ENCODE data around the gene CCDC170.

CCDC170 gene

DNA sequence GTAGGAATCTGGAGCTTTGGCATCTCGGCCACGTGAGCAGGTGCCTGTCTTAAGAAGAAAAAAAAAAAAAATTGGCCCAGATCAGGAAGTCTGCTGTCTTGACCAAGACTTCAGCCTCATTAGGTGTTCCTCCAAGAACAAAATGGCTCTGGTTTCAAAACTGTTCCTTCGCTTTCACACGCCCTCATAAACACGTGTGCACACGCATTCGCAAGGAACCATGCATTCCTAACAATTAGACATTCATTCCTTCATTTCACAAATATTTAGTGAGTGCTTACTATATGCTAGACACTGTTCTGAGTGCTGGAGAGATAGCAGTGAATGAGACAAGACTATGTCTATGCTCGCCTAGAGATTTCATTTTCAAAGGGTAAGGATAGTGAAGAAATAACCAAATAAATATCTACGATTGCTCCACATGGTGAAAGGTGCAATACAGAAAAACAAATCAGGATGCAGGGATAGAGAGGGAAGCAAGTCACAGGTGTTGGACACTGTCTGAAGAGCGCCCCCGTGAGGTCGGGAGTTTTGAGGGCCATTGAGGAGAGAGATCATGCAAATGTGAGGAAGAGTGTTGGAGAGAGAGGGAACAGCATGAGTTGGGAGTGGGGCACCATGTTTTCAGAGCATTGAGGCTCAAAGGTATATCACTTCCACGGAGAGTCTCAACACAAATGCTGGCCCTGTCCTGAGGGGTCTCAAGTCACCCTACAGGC lies 53.3 kb downstream of the CCDC170 start:
- no peak for DNase-seq

DNA sequence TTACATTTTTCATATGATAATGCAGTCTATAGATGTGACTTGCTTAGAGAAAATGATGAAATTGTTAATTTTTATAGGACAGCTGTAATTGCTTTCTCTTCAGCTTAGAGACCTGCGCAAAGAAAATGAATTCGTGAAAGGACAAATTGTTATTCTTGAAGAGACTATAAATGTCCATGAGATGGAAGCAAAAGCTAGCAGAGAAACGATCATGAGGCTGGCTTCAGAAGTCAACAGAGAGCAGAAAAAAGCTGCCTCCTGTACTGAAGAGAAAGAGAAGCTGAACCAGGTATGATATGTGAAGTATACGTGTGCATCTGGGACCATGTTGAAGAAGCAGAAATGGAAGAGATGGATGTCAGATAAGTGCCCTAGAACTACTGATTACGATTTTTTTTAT lies 54.4 kb downstream of the CCDC170 start:
- DNase-seq = no peak

DNA sequence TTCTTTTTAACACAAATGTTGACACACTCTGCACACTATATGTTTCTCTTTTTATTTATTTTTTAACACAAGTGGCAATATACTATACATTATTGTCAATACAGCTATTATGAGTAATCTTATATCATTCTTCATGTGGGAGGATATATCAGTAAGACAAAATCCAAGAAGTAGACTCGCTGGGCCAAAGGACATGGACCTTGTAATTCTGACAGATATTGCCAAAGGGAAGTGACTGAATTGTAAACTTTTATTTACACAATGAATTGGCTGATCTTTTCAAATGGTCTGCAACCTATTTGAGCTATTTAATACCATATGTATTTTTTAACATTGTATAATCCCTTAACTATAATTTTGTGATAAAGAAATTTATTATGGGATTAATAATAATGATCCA lies 56.0 kb downstream of the CCDC170 start:
- DNase-seq = no peak

DNA sequence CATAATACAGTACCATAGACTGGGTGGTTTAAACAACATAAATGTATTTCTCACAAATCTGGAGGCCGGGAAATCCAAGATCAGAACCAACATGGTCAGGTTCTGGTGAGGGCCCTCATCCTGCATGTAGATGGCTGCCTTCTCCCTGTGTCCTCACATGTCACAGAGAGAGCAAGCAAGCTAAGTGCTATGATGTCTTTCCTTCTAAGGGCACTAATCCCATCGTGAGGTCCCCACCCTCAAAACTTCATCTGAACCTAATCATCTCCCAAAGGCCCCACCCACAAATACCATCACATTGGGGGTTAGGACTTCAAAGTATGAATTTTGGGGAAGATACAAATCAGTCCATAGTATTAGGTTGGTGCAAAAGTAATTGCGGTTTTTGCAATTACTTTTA lies 56.8 kb downstream of the CCDC170 start:
- DNase-seq = no peak

DNA sequence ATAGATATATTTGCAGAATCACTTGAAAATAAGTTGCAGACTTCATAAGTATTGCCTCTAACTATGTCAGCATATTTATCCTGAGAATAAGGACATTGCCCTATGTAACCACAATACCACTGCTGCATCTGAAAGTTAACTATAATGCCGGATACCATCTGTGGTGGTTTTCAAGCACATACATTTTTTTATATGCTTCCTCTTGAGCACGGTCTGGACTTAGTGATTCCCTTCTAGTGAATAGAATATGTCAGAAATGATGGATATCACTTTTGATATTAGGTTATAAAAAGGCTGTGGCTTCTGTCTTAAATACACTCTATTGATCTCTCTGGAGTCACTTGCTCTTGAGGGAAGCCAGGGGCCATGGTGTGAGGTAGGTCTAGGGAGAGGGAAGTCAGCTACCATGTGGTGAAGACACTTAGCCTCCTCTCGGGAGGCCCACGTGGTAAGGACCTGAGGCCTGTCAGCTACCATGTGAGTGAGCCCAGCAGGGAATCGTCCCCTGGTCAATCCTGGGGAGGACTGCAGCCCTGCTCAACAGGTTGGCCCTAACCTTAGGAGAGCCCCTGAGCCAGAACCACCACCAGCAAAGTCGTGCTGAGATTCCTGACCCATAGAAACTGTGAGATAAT lies 57.5 kb downstream of the CCDC170 start:
- DNase-seq = no peak

DNA sequence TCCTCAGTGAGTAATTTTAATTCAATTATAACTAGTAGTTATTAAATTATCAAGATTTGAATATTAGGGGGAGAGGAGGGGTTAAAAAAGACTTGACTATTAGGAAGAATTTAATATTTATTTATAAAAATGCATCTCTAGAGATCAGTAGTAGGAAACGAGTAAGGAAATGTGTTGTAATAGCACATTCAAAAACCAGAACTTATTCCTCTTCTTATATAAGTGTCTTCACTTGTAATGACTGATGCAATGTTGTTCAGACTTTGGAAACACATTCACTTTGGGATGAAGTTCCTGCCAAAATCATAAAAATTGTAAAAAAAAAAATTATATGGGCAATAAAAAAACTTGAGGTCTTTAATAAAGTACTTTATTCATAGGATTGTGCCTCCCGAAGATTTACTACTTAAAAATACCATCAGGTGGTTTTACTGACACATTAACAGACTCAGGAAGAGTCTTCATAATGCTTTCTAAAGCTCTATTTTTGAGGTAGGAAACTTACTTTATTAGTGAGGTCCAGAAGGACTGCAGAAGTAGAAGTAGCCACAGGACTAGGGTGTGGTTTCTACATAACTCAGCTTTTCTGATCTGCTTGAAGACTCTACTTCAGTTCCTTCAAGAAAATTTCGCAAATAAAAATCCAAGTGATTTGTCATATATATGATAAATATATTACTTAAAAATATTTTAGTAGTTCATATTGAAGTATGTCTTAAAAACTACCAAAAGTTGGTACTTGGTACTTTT lies 59.8 kb downstream of the CCDC170 start:
- DNase-seq = no peak

DNA sequence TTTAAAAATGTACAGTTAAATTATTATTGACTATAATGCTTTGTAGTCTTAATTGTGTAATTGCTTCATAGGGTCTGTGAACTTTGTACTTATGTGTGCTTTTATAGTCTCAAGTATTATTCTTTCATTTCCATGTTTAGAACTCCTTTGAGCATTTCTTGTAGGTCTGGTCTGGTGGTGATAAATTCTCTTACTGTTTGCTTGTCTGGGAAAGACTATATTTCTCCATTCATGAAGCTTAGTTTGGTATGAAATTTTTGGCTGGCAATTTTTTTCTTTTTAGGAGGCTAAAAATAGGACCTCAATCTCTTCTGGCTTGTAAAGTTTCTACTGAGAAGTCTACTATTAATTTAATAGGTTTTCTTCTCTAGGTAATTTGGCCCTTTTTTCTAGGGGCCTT lies 67.4 kb downstream of the CCDC170 start:
- DNase-seq = no peak

DNA sequence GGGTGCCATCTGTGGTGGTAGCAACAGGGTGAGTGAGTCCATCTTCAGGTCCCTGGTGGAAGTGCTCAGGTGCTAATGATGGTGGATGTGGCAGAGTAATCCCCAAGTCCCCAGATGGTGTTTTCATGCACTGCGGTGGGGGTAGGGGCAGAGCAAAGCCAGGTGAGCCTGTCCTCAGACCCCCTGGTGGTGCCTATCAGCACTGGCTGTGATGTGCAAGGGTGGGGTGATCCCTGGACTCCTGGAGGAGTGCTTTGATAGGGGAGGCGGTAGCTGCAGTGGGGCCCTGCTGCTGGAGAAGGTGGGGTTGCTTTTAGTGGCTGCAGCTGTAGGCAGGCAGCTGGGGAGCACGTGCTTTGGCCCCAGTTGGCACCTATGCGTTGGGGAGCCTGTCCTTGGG lies 70.8 kb downstream of the CCDC170 start:
- DNase-seq = no peak

DNA sequence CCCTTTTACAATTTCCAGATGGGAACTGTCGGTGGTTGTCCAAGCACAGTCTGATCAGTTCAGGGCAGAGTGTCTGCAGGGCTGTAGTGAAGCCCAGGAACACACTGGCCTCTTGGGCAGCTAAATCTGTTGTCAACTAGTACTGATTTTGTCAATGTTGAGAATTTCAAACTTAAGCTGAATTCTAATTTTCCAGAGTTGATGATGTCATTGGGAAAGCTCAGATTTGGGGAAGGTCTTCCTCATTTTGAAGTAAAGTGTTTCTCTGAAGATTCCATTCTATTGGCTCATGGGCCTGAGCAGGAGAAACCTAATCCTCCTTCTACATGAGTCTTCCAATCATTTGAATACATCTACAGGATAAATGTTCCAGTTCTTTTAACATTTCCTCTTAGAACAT lies 72.1 kb downstream of the CCDC170 start:
- no peak for DNase-seq

DNA sequence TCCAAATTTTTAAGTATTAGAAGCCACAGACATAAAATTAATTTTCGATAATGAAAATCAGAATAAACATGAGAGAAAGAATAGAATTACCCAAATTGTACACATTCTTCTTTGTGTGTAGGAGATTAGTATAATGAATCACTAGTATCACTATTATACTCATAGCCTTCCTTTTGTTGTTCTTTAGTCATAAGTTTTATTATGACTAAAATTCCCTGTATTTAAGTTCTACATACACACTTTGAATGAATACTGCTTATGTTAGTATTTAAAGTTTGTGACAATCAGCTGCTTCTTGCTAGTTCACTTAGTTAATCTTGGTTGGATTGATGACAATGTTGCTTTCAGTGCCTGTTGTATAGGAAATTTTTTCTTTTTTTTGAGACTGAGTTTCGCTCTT lies 72.7 kb downstream of the CCDC170 start:
- no peak for DNase-seq

DNA sequence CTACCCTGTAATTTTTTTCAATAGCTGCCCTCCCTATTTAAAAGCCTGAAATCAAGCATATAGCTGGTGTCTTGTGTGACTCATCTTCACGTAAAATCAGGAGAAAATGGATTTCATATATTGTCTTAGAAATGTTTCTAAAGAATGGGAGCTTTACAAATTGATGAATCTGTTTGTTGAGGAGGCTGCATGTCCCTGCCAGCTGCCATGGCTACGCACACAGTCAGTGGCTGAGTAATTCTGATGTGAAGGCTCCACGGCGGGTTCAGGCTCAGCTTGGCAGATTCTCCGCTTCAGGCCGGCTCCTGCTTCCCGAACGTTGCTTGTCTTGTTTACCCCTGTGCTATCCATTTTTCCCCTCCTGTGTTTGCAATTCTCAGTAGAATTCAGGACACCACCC lies 82.8 kb downstream of the CCDC170 start:
- DNase-seq = no peak

DNA sequence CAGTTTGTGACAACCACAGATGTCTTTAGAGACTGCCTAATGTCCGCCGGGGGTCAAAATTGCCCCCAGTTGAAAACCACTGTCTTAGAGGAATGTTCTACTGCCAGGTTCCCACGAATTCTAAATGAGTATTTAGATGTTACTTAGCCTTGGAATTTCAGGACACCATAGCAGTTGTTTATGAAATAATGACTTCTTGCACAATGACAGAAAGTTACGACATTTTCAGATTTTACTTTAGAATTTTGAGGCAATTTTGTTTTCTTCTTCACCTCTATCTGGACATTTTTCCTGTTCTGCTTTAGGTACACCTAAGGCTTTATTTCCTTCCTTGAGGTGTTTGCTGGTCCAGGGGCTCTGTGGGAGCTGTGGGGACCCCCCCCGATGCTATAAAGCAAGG lies 83.4 kb downstream of the CCDC170 start:
- no peak for DNase-seq

DNA sequence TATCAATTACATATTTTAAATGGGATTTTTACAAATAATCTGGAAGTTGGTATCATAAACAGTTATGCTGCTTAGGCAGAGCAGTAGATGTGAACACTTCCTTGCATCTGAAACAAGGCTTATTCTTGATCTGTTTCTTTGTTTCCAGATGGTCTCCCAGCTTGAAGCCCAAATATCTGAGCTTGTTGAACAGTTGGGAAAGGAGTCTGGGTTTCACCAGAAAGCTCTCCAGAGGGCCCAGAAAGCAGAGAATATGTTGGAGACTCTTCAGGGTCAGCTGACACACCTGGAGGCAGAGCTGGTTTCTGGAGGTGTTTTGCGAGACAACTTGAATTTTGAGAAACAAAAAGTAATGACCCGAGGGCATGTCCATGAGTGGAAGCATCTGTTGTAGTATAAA lies 91.9 kb downstream of the CCDC170 start:
- no peak for DNase-seq

DNA sequence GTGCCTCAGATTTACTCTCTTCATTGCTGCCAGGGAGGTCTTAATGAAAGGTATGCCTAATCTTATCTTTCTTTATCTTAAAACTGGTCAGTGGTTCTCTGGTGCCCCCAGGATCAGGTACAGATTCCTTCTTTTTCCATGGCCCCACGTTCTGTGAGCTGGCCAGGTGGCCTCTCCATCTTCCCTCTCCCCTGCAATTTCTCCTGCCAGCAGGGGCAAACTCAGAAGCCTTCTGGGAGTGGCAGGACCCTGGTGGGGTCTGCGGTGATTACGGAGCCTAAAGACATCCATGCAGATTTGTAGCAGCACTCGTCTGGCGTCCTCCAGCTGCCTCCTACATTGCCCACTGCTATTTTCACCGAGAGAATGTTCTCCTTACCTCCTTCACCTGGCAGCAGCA lies 95.8 kb downstream of the CCDC170 start:
- DNase-seq = no peak

DNA sequence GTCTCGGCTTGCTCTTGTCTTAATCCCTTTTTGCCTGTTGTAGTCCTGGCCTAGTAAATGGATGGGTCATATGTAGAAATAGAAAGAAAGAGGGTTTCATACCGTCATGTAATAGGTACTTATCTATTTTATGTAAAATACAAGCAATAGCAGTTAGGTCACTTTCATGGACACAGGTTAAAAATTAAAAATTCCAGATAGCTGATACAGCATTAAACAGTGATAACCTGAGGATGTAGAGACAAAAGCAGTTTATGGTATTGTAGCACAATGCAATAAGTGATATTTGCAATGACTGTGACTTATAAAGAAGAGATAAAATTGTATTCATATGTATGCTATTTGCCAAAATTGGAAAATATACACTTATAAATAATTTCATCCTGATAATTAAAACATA lies 96.9 kb downstream of the CCDC170 start:
- DNase-seq = no peak

DNA sequence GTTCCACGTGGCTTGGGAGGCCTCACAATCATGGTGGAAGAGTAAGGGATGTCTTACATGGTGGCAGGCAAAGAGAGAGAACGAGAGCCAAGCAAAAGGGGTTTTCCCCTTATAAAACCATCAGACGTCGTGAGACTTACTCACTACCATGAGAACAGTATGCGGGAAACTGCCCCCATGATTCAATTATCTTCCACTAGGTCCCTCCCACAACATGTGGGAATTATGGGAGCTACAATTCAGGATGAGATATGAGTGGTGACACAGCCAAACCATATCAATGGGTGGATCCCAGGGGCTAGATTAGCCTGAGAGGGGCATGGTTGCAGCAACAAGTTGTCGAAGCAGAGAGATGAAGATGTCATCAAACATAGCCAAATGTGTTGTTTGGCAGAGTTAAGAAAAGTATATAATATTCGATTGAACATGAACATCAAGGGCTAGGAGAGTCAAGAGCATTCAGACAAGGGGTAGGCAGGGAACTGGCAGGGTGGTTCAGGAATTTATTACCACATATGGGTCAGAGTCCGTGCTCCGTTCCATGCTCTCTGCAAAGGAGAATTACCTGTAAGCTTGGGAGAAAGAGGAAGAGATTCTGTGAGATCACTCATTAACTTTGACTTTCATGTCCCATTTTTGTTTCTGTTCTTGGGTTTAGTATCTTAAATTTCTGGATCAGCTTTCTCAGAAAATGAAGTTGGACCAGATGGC lies 98.8 kb downstream of the CCDC170 start:
- no peak for DNase-seq

DNA sequence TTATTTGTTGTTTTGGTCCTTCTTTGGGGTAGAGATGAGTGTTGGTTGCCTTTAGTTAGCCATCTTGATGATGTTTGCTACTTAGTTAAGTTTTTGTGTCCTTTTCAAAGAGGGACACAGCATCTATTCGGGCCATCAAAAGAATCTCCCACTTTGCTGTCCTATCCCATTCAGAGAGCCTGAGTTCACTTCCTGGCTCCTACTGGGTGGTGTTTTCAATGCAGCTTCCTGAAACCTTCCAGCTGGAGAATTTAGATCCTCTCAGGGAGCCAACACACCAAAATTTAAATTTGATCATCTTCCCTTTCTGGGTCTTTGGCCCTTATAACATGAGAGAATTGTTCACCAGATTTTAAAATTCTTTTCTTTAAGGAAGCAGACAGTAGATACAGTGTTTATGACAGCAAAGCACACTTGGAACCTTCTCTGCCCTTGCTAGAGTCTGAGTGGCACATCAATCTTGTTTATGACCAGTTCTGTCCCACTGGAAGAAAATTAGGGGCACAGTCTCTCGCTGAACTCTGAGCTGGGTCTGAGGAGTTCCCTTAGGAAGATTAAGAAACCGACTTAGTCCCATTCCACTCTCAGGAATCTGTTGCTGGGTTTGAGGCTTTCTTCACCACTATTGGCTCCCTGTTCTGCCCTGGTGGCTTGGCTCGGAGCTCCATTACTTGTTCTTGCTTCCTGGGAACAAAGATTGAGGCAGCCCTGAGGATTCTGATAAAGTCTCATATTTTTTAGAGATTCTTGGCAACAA lies 115.5 kb downstream of the CCDC170 start:
- DNase-seq = no peak

DNA sequence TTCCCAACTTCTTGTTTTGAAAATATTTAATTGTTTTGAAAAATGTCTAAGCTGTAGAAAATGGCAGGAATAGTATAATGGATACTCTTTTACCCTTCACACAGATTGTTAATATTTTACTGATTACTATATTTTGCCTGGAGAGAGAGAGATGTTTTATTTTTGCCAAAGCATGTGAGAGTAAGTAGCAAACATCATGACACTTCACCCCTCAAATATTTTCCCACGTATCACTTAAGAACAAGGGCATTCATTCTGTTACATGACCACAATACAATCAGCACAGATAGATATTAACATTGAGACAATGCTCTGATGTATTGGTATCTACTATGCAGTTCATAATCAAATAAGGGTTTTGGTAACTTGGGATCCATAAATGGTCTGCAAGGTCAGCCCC lies 116.5 kb downstream of the CCDC170 start:
- DNase-seq = no peak

DNA sequence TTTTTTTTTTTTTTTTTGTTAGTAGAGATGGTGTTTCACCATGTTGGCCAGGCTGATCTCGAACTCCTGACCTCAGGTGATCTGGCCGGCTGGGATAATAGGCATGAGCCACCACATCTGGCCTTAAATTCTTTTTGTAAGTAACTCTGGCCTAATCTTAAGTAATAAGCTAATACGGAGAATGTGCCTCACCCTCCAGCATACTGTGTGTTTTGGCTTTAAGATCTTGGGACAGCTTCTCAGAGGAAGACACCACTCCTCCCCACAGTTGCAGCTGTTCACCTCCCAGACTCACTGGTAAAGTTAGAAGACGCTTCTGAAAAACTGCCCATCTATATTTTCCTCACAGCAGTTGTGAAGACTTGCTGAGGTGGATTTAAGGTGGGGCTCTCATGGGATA lies 120.8 kb downstream of the CCDC170 start:
- DNase-seq = no peak

DNA sequence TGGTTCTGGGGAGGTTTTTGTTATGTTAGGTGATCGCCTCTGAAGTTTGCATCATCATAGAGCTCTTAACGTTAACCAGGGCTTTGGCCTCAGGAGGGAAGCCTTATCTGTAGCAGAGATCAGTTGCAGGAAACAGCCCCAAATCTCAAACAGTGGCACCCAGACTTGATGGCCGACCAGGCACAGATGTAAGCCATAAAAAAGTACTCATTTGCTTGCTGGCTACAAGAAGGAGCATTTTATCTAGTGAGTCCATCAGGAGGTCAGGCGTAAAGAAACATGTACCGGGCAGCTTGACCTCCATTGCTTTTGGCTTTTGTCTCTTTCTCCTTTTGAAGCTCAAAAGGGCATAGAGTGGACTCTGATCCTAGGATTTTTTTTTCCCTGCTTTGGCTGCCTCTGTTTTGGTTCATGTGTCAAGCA lies 122.3 kb downstream of the CCDC170 start:
- DNase-seq = no peak

DNA sequence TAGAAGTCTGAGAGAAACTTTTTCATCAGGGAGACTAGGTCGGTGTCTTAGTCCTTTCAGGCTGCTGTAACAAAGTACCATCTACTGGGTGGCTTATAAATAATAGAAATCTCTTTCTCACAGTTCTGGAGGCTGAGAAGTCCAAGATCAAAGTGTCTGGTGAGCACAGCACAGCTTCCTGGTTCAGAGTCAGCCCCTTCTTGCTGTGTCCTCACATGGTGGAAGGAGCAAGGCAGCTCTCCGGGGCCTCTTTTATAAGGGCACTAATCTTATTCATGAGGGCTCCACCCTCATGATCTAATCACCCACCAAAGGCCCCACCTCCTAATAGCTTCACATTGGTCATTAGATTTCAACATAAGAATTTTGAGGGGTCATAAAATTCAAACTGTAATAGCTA lies 122.8 kb downstream of the CCDC170 start:
- no peak for DNase-seq

DNA sequence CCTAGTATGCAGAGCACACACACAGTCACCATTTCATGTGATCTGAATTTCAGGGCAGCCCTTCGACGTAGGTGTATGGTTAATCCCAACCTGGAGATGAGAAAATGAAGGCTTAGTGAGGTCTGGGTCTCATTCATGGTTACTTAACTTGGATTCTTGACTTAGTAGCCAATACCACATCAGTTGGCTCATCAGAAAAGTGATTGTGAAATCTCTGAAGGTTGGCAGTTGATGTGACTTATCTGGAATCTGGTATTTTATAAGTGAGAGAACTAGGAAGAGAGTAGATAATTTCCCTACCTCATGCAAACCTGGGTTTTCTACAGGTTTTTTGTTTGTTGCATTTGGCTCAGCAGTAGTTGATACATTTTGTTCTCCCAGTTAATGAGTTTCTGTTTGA lies 123.7 kb downstream of the CCDC170 start:
- no peak for DNase-seq

DNA sequence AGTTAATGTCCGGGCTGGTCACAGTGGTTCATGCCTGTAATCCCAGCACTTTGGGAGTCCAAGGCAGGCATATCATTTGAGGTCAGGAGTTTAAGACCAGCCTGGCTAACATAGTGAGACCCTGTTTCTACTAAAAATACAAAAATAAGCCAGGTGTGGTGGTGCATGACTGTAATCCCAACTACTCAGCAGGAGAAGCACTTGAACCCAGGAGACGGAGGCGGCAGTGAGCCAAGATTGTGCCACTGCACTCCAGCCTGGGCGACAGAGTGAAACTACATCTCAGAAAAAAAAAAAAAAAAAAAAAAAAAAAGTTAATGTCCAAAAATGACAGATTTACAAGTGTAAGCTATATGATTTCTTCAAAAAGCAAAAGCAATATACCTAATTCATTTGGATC lies 124.9 kb downstream of the CCDC170 start:
- no peak for DNase-seq

Measured in stimulated activated CD4-positive, alpha-beta T cell treated with anti-CD3 and anti-CD28 coated beads, Interleukin-4, amount 100 ng/mL, for 24 hours (primary cell).